Measurements from ENCODE around the gene SH3D21.

Gene SH3D21

GRCh38 chr1:36303650-36304360 is 2.4 kb upstream of the SH3D21 start:
- no peak for DNase-seq

GRCh38 chr1:36304521-36304920 is 1.6 kb upstream of the SH3D21 start:
- DNase-seq: no peak

GRCh38 chr1:36304970-36305914 is 926 bp upstream of the SH3D21 start:
- DNase-seq: no peak

GRCh38 chr1:36305915-36306209 is 306 bp upstream of the SH3D21 start:
- no peak for DNase-seq

GRCh38 chr1:36306902-36307456 is 811 bp downstream of the SH3D21 start:
- DNase-seq: peak; percentile 86

- no peak for DNase-seq
Measured at GRCh38 chr1:36307601-36308330, 1.6 kb downstream of the SH3D21 start.

- no peak for DNase-seq
Measured at GRCh38 chr1:36309397-36309796, 3.2 kb downstream of the SH3D21 start.

- no peak for DNase-seq
Measured at GRCh38 chr1:36320291-36320761, 14.2 kb downstream of the SH3D21 start.

GRCh38 chr1:36320767-36321118 is 14.6 kb downstream of the SH3D21 start:
- no peak for DNase-seq

GRCh38 chr1:36321119-36321951 is 15.2 kb downstream of the SH3D21 start:
- DNase-seq: no peak

- DNase-seq: no peak
Measured at GRCh38 chr1:36322041-36322785, 16.0 kb downstream of the SH3D21 start.

- no peak for DNase-seq
Measured at GRCh38 chr1:36322786-36323635, 16.8 kb downstream of the SH3D21 start.

- DNase-seq: no peak
Measured at GRCh38 chr1:36323636-36324352, 17.6 kb downstream of the SH3D21 start, which contains the start of gene EVA1B. TSS of gene EVA1B (minus strand) at chr1:36323645. CDS start at chr1:36323037, 608 bp downstream.

GRCh38 chr1:36324353-36324703 is 18.2 kb downstream of the SH3D21 start:
- DNase-seq: no peak

- no peak for DNase-seq
Measured at GRCh38 chr1:36326499-36326898, 20.3 kb downstream of the SH3D21 start.

- no peak for DNase-seq
Measured at GRCh38 chr1:36327421-36328087, 21.4 kb downstream of the SH3D21 start.

GRCh38 chr1:36328088-36328480 is 21.9 kb downstream of the SH3D21 start:
- DNase-seq: no peak

GRCh38 chr1:36328713-36329112 is 22.5 kb downstream of the SH3D21 start:
- no peak for DNase-seq

GRCh38 chr1:36329817-36330216 is 23.6 kb downstream of the SH3D21 start:
- DNase-seq: no peak
